Skeletal muscle tissue (tissue), 4 donors: Measurements from ENCODE around the gene ADAMTSL5. TPM values are rescaled to one million over a fixed set of nuclear protein-coding genes. Genes with fewer than 3 reads are reported as not detected.
"Not testable (repeated sequence)": the region's sequence is repeated elsewhere in the genome, so short reads cannot be mapped to it uniquely, and the experiment has no call there.

ENCODE experiments used
- H3K27ac ChIP-seq: one replicate; pipeline ENCODE4 v1.7.0; 2013; ENCODE audit warnings: mild to moderate bottlenecking, low read depth, low read length, inconsistent platforms
- H3K27me3 ChIP-seq, 3 donors: one replicate each; pipeline ENCODE4 v1.7.0; 2013; ENCODE audit warnings: low read length in 3 of 3; ENCODE audit not compliant: control insufficient read depth in 3 of 3, insufficient read depth in 3 of 3
- H3K36me3 ChIP-seq, 3 donors: one replicate each; pipeline ENCODE4 v1.7.0; 2013; ENCODE audit warnings: low read length in 3 of 3; ENCODE audit not compliant: control insufficient read depth in 3 of 3, insufficient read depth in 3 of 3
- H3K4me1 ChIP-seq, 3 donors: one replicate each; pipeline ENCODE4 v1.7.0; 2013; ENCODE audit warnings: low read length in 3 of 3, mild to moderate bottlenecking in 3 of 3; ENCODE audit not compliant: control insufficient read depth in 3 of 3, insufficient read depth in 3 of 3
- H3K4me3 ChIP-seq, 3 donors: one replicate each; pipeline ENCODE4 v1.7.0; 2013; ENCODE audit warnings: low read length in 3 of 3
- H3K9ac ChIP-seq, 3 donors: one replicate each; pipeline ENCODE4 v1.7.0; 2013; ENCODE audit warnings: low read length in 3 of 3, mild to moderate bottlenecking in 3 of 3, moderate library complexity in 2 of 3, low read depth in 1 of 3
- H3K9me3 ChIP-seq, 3 donors: one replicate each; pipeline ENCODE4 v1.7.0; 2013; ENCODE audit warnings: low read length in 3 of 3; ENCODE audit not compliant: control insufficient read depth in 3 of 3
- total RNA-seq: library from RNA; depleted of rRNA; stranded (reverse); fragments of >200 nt; gene quantifications from one replicate; pipeline ENCODE4 v1.2.3, GENCODE V29; 2014
- donor health status: Osteomylitis.

The ADAMTSL5 gene
- total RNA-seq, 1 donor from 2014 or later: 3.1 TPM

DNA sequence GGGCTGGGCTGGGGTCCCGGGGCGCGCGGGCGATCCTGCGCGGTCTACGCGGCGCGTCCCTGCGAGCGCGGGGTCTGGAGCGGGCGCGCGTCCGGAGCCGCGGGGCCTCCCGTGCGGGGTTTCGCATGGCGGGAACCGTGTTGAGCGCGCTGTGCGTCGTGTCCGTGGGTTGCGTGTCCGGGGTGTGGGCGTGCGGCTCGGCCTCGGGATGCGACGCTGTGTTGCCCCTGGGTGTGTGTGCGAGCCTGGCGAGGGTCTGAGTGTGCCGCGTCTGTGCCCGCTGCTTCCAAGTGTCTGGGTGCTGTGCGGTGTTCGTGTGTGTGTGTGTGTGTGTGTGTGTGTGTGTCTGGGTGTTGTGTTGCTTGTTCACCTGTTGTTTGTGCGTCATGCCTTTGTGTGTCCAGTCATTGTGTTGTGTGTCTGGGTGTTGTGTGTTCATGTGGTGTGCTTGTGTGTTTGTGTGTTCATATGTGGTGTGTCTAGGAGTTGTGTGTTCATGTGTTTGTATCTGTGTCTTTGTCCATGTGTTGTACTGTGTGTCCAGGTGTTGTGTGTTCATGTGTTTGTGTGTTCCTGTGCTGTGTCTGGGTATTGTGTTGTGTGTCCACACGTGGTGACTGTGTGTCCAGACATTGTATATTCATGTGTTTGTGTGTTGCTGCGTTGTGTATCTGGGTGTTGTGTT is 11.6 kb upstream of the ADAMTSL5 start:
- Histone ChIP-seq H3K36me3 (no peaks in the 10 kb centered on the region), H3K4me3 (peak overlapping the region in 2 of 3 donors; percentile 35 to 54), H3K4me1 (peaks cover 0 to 9% (median 3%) of the 10 kb centered on the region in 3 donors), H3K27me3 (peaks cover 45 to 67% (median 60%) of the 10 kb centered on the region in 3 donors), H3K9ac (no peak overlapping the region), H3K9me3 (no peaks in the 10 kb centered on the region), H3K27ac (no peak overlapping the region)

- peaks cover 0 to 9% (median 3%) of the 10 kb centered on the region in 3 donors for H3K4me1 ChIP-seq
- no peak within 1 kb of the TSS for H3K27ac ChIP-seq
- H3K9ac ChIP-seq: no peak within 1 kb of the TSS
- no peaks in the 10 kb centered on the region for H3K9me3 ChIP-seq
- H3K36me3 ChIP-seq: no peaks in the 10 kb centered on the region
- peak within 1 kb of the TSS in 2 of 3 donors; percentile 35 to 54 for H3K4me3 ChIP-seq
- H3K27me3 ChIP-seq: peaks cover 41 to 60% (median 56%) of the 10 kb centered on the region in 3 donors
These were observed 10.8 kb upstream of the ADAMTSL5 start, which contains the start of gene PLK5 for GRCh38 chr19:1523412-1524286. PLK5 (plus strand) TSS chr19:1524077; CDS start chr19:1526997, 2,920 bp downstream.

- Histone ChIP-seq H3K4me1 (peaks cover 0 to 9% (median 3%) of the 10 kb centered on the region in 3 donors), H3K27ac (no peak overlapping the region), H3K36me3 (no peaks in the 10 kb centered on the region), H3K9me3 (no peaks in the 10 kb centered on the region), H3K27me3 (peaks cover 41 to 55% (median 54%) of the 10 kb centered on the region in 3 donors), H3K9ac (no peak overlapping the region), H3K4me3 (no peak overlapping the region)
These were observed 10.0 kb upstream of the ADAMTSL5 start for GRCh38 chr19:1522838-1523237.

GRCh38 chr19:1522061-1522460 is 9.2 kb upstream of the ADAMTSL5 start:
- no peak overlapping the region for H3K9ac ChIP-seq
- peaks cover 0 to 9% (median 3%) of the 10 kb centered on the region in 3 donors for H3K4me1 ChIP-seq
- H3K9me3 ChIP-seq: no peaks in the 10 kb centered on the region
- H3K27ac ChIP-seq: no peak overlapping the region
- no peaks in the 10 kb centered on the region for H3K36me3 ChIP-seq
- H3K27me3 ChIP-seq: peaks cover 34 to 49% (median 47%) of the 10 kb centered on the region in 3 donors
- no peak overlapping the region for H3K4me3 ChIP-seq

GRCh38 chr19:1521636-1522035 is 8.8 kb upstream of the ADAMTSL5 start:
- peaks cover 0 to 9% (median 3%) of the 10 kb centered on the region in 3 donors for H3K4me1 ChIP-seq
- no peak overlapping the region for H3K4me3 ChIP-seq
- H3K9ac ChIP-seq: peak overlapping the region in 1 of 3 donors; percentile 25
- no peaks in the 10 kb centered on the region for H3K9me3 ChIP-seq
- peaks cover 32 to 46% (median 45%) of the 10 kb centered on the region in 3 donors for H3K27me3 ChIP-seq
- H3K36me3 ChIP-seq: no peaks in the 10 kb centered on the region
- H3K27ac ChIP-seq: no peak overlapping the region

- no peaks in the 10 kb centered on the region for H3K36me3 ChIP-seq
- no peak overlapping the region for H3K27ac ChIP-seq
- no peak overlapping the region for H3K4me3 ChIP-seq
- peaks cover 0 to 9% (median 3%) of the 10 kb centered on the region in 3 donors for H3K4me1 ChIP-seq
- no peak overlapping the region for H3K9ac ChIP-seq
- peaks cover 19 to 32% (median 31%) of the 10 kb centered on the region in 3 donors for H3K27me3 ChIP-seq
- H3K9me3 ChIP-seq: no peaks in the 10 kb centered on the region
These were observed 7.5 kb upstream of the ADAMTSL5 start for GRCh38 chr19:1520203-1520780.

- H3K9me3 ChIP-seq, H3K27ac ChIP-seq, H3K9ac ChIP-seq, H3K36me3 ChIP-seq, H3K4me3 ChIP-seq, H3K4me1 ChIP-seq: not testable (repeated sequence)
- H3K27me3 ChIP-seq: peaks cover 15 to 30% (median 29%) of the 10 kb centered on the region in 3 donors
These were observed 7.0 kb upstream of the ADAMTSL5 start for GRCh38 chr19:1519802-1520201.

DNA sequence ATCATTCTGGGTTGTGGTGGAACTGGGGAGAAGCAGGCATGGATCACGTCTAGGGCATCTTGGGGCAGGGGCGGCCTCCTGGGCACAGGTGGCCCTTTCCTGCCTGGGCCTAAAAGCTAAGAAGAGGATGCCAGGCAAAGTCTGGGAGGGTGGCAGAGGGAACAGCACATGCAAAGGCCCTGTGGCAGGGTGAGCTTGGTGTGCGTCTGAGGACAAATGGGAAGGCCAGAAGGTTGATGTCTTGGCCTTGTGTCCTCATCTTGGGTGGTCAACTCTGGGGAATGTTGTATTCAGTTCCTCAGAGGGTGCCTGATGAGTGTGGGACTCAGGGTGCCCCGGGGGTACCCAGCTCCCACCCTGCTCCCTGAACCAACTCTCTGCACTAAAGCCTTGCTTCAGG is 5.7 kb upstream of the ADAMTSL5 start:
- Histone ChIP-seq H3K9me3 (no peaks in the 10 kb centered on the region), H3K27me3 (peaks cover 6 to 20% (median 18%) of the 10 kb centered on the region in 3 donors), H3K4me3 (no peak overlapping the region), H3K27ac (no peak overlapping the region), H3K36me3 (no peaks in the 10 kb centered on the region), H3K4me1 (peaks cover 5 to 12% (median 11%) of the 10 kb centered on the region in 3 donors), H3K9ac (no peak overlapping the region)

GRCh38 chr19:1516395-1516753 is 3.6 kb upstream of the ADAMTSL5 start:
- H3K4me1 ChIP-seq: peaks cover 5 to 22% (median 17%) of the 10 kb centered on the region in 3 donors
- H3K4me3 ChIP-seq: no peak overlapping the region
- no peaks in the 10 kb centered on the region for H3K36me3 ChIP-seq
- peaks cover 0 to 14% (median 4%) of the 10 kb centered on the region in 3 donors for H3K27me3 ChIP-seq
- no peak overlapping the region for H3K9ac ChIP-seq
- no peak overlapping the region for H3K27ac ChIP-seq
- no peaks in the 10 kb centered on the region for H3K9me3 ChIP-seq
